Lower leg skin (tissue), 4 donors: ENCODE measurements around the gene TOMM20. TPM values are rescaled to one million over a fixed set of nuclear protein-coding genes. Genes with fewer than 3 reads are reported as not detected.

ENCODE experiments used
- DNase-seq, 2 donors: peaks; one replicate each; pipeline ENCODE4 v3.0.0-alpha.2; 2019; ENCODE audit warnings: low spot score in 2 of 2
- H3K4me3 ChIP-seq: fragments of 200-600 bp; sonication (generic); 2 replicates; pipeline ENCODE4 v1.5.1; 2017; ENCODE audit warnings: mild to moderate bottlenecking, low read depth; ENCODE audit not compliant: poor library complexity, severe bottlenecking
- CTCF ChIP-seq, 3 donors: fragments of 450-650 bp; IDR thresholded peaks; one replicate each; pipeline ENCODE4 v1.5.1; 2016; ENCODE audit warnings: antibody characterized with exemption in 3 of 3, mild to moderate bottlenecking in 3 of 3, moderate library complexity in 2 of 3
- POLR2A ChIP-seq, 2 donors: fragments of 450-650 bp; IDR thresholded peaks; one replicate each; pipeline ENCODE4 v1.6.1; 2016 to 2017; ENCODE audit warnings: antibody characterized with exemption in 2 of 2, mild to moderate bottlenecking in 1 of 2, moderate library complexity in 1 of 2
- WGBS, 2 donors: methylation state at CpG; one replicate each; pipeline ENCODE4 v1.1.5; 2018; 5-methylcytosine and 5-hydroxymethylcytosine counted together
- intact Hi-C: fragments of 100-400 bp; cut with DNase I; formaldehyde crosslinking; loops from one replicate; pipeline ENCODE4 v1.15.0; 2023; ENCODE audit warnings: low total_unique reads
- total RNA-seq, 4 donors: library from RNA; depleted of rRNA; stranded (reverse); fragments of >200 nt; gene quantifications; one replicate each; pipeline ENCODE4 v1.1.0, GENCODE V29; 2016

The TOMM20 gene
- total RNA-seq, 4 donors from 2014 or later, result 69.4 to 121 (median 112) TPM

GRCh38 chr1:235072096-235072495 is 56.5 kb downstream of the TOMM20 start:
- no peak overlapping the region for H3K4me3 ChIP-seq
- WGBS, 2 donors, result 91 to 92% methylated on average over 6 of the region's 6 CpGs
- DNase-seq, result no peak
- TF ChIP-seq CTCF (IDR thresholded peaks at IDR 0.05) (no peak), POLR2A (IDR thresholded peaks at IDR 0.05) (no peak)
- intact Hi-C loops, result no loop called here

GRCh38 chr1:235070819-235071218 is 57.8 kb downstream of the TOMM20 start:
- no peak overlapping the region for H3K4me3 ChIP-seq
- DNase-seq, result no peak
- intact Hi-C loops, result no loop called here
- TF ChIP-seq CTCF (IDR thresholded peaks at IDR 0.05) (no peak), POLR2A (IDR thresholded peaks at IDR 0.05) (no peak)

DNA sequence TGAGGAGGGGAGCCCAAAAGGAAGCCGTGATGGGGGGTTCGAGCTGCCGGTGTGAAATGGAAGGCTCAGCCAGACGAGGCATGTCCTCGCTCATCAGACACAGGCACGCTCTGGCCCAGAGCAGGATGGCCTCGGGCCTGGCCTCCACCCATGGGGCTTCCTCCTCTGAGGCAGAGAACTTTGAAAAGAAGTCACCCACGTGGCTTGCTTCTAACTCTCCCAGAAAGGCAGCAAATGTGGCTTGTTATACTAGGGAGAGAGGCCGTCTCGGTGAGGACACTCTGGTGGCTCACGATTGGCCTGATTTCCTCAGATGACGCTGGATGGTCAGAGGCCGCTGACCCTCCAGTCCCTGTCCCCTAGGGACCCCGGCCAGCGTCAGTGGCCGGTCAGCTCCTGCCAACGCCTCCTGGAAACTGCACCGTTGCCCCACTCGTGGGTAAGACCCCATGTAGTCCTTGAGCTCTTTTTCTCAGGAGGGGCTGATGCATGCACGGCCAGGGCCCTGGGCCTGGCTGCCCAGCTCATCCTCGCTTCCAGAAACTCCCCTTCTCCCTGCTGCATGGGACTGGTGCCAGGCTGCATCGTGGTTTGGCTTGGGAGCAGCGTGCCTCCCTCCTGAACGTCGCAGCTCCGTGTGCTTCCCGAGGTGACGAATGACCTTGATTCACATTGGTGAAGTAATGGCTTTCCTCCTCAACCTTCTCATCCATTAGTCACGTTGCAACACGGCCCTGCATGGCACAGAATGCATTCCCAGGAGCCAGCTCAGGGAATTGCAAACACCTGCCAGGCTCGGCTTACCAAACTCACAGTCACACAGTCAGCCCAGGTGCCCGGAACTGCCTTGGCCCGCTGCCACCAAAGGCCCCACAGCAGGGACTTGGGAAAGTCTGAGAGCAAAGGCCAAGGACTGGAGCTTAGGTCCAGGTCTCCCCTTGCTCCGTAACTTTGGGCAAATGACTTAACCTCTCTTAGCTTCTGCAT is 58.8 kb downstream of the TOMM20 start:
- intact Hi-C loops, result loop anchor here (5.0 kb wide), 1 partner anchor 463 kb away; no protein-coding TSS in a partner anchor

DNA sequence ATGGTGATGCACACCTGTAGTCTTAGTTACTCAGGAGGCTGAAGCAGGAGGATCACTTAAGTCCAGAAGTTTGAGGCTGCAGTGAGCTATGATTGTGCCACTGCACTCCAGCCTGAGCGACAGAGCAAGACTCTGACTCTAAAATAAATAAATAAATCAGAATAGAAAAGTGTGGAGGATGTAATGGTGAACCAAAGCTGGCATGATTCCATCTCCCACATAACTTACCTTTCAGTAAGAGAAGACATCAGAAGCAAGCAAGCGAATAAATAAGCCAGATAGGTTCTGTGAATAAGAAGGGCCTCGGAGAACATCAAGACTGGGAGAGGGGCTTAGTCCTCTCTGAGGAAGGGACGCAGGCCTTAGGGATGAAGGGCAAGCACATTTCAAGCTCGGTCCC is 59.5 kb downstream of the TOMM20 start:
- TF ChIP-seq CTCF (IDR thresholded peaks at IDR 0.05), result no peak
- no peak for TF ChIP-seq POLR2A (IDR thresholded peaks at IDR 0.05)
- 70 to 85% methylated on average over 5 of the region's 5 CpGs for WGBS, 2 donors
- DNase-seq, result no peak
- H3K4me3 ChIP-seq, result no peak overlapping the region
- intact Hi-C loops, result loop anchor here (5.0 kb wide), 1 partner anchor 462 kb away; no protein-coding TSS in a partner anchor

More for the DNA sequence above, 58.8 kb downstream of the TOMM20 start:
- H3K4me3 ChIP-seq, result no peak overlapping the region
- TF ChIP-seq POLR2A (IDR thresholded peaks at IDR 0.05) (no peak), CTCF (IDR thresholded peaks at IDR 0.05) (no peak)
- peak; percentile 82 to 93 for DNase-seq
- WGBS, 2 donors, result 34 to 40% methylated on average over 30 to 34 of the region's 34 CpGs

DNA sequence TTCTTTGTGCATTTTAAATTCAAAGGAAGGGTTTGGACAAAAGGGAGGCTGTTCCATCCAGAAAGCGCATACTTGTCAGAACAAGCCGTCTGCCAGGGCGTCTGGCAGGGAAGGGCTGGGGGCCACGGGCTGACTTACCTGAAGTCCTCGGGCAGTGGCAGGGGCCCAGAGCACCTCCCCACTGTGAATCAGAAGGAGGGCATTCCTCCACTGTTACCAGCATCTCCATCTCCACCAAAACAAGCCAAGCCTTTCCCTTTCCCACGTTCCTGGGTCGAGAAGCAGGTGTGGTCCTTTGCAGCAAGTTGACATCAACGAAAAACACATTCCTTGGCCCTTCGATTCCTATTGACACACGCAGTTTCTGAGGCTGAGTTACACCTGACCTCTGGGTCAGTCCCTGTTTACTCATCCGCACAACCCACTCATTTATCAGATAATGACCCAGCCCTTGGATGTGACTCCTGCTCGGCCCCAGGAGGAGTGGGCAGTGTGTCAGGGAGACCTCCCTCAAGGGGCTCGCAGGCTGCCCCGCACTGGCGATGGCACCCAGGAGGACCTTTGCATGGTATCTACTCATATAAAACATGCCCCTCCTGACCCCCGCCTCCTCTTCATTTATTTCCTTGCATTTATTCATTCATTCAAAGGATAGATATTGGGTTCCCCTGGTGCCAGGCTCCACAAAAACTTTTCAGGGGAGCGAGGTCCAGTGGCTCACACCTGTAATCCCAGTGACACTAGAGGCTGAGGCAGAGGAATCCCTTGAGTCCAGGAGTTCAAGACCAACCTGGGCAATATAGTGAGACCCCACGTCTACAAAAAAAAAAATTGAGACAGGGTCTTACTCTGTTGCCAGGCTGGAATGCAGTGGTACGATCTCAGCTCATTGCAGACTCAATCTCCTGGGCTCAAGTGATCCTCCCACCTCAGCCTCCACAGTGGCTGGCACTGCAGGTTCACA is 60.2 kb downstream of the TOMM20 start:
- WGBS, 2 donors, result 48 to 51% methylated on average over 19 of the region's 19 CpGs

More for the DNA sequence above, 60.2 kb downstream of the TOMM20 start:
- H3K4me3 ChIP-seq, result no peak overlapping the region
- TF ChIP-seq POLR2A (IDR thresholded peaks at IDR 0.05) (no peak), CTCF (IDR thresholded peaks at IDR 0.05) (no peak)
- DNase-seq, result peak in 1 of 2 donors; percentile 79
- intact Hi-C loops, result loop anchor here (5.0 kb wide), 1 partner anchor 461 kb away; no protein-coding TSS in a partner anchor
